GM19438 (cell line): ENCODE results near the gene SRSF9.
A peak's percentile ranks its signal among the peaks of the same experiment; 100 is the strongest.
"Not testable (repeated sequence)": the region's sequence is repeated elsewhere in the genome, so short reads cannot be mapped to it uniquely, and the experiment has no call there.

Source experiments
- ATAC-seq: cut with Tn5 transposase; IDR thresholded peaks from one replicate; pipeline ENCODE4 v1.9.1; 2021; ENCODE audit warnings: low read depth; ENCODE audit not compliant: unreplicated experiment

SRSF9 gene

DNA sequence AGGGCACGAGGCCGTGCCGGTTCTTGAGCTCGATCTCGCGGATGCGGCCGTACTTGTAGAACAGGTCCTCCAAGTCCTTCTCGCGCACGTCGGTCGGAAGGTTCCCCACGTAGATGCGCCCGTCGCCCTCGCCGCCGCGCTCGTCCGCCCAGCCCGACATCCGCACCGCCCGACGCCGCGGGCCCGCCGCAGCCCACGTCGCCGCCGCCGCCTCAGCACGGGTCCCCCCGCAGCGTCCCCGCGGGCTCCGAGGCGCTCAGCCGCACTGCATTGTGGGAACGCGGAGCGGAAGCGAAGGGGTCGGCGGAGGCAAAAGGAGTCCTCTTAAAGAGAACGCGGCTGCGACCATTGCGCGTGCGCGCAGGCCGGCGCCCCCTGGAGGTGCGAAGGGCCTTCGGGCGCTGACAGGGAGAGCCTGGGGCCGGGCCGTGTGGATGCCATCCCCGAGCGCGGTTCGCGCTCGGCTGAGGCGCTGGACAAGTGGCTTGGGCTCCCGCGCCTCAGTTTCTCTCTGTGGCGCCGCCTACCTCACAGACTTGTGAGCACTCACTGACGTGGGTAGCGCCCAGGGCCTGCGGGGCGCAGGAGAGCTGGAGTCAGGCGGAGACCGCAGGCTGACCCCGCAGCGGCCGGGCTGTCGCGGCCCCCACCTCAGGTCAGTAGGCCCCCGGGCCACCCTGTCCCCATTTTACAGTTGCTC, at the start of gene SRSF9:
SRSF9 (minus strand) TSS at position 299 of the 700 bp plus-strand sequence; CDS start at position 160, 139 bp downstream.
- ATAC-seq = peak; percentile 83

GRCh38 chr12:120519324-120519723, 49.8 kb upstream of the SRSF9 start:
- not testable (repeated sequence) for ATAC-seq

GRCh38 chr12:120515496-120515895, 45.9 kb upstream of the SRSF9 start:
- no peak for ATAC-seq

DNA sequence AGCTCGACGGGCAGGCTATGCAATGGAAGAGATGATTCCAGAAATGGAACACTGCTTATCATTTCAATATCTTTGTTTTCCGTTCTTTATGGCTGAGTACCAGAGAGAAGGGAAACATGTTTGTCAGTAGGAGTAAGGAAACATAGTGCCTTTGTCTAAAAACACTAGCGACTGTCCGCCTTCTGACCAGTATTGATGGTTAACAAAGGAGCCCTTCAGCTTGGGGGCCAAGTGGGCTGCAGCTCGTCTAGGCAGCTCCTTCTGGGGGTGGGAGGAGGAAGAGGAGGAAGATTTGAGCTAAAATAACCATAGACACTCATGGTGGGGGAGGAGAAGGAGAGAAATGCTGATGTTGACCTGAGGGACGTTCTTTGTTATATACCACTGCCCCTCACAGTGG, 44.5 kb upstream of the SRSF9 start:
- no peak for ATAC-seq

- no peak for ATAC-seq
These were observed 39.0 kb upstream of the SRSF9 start for GRCh38 chr12:120508537-120508936.

GRCh38 chr12:120504587-120504986, 35.0 kb upstream of the SRSF9 start:
- no peak for ATAC-seq

DNA sequence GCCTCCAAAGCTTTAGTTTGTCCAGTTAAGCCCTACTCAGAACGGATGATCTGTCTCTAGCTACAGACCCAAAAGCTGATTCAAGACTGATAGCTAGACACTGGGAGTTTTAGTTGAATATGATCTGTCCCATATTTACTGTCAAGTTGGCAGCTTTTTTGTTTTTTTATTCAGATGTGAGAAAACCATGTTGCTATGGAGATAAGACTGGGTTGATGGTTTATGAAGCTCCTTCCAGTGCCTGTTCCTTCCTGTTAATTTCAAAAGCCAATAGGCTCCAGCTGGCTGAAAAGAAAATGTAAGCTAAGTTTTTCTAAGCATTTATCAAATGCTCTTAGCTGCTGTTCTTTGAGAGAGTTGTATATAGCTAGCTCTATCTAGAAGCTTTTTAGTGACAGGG, 31.0 kb upstream of the SRSF9 start:
- no peak for ATAC-seq

DNA sequence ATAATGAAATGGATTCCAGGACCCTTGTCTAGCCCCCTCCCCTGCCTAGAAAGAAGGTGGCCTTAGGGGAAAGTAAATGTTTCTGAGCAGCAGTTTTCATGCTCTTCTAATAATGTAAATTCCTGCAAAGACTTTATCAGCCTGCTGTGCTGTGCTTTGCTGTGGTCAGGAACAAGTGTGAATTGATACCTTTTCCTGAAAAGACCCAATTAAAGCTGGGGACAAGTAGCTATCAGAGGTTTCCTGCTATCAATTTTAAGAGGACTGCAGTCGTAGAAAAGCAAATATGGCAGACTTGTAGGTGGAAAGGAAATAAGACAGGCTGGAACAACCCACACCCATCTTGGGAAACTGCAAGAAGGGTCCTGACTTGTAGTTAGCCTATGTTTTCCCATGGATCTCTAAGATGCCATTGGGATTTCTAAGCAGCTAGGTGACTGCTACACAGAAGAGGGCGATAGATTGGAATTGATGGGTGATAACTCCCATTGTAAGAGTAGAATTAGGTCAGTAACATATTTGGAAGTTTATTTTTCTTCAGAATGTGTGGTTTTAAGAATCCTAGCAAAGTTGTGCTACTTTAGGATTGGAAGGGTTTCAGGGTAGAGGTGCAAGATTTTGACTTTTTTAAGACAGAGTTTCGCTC, 29.4 kb upstream of the SRSF9 start:
- ATAC-seq = no peak

GRCh38 chr12:120497524-120498150, 28.1 kb upstream of the SRSF9 start:
- ATAC-seq = no peak

DNA sequence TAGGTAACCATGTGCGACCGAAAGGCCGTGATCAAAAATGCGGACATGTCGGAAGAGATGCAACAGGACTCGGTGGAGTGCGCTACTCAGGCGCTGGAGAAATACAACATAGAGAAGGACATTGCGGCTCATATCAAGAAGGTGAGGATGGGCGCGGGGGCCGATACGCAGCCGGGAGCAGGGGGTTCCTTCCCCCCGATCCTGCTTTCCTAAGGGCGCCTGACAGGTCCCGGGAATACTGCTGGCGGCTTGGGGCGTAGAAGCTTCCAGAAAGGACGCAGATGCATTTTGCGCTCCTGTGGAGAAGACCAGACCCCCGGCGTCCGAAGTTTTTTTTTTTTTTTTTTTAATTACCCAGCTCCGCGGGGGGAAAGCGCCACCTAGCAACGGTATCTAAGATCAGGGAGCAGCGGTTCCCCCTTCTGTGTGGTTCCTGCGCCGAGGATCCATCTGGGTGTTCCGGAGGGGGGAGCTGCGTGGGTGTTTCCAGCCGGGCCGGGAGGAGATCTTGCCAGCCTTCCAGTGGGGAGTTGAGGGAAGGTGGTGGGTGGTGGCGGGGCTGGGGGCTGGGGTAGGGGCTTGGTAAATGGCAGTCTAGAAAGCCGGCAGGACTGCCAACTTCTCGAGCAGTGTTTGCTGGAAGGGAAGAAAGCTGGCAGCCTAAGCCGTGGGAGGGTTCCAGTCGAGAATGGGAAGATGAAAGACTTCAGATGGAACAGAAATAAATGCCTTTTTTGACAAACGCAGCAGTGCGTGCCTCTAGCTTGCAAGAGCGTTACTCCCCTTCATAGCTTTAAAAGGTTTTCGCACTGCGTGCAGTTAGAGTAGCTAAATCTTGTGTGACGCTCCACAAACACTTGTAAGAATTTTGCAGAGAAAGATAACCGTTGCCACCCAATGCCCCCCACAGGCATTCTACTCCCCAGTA, 27.1 kb upstream of the SRSF9 start:
- peak; percentile 21 for ATAC-seq

DNA sequence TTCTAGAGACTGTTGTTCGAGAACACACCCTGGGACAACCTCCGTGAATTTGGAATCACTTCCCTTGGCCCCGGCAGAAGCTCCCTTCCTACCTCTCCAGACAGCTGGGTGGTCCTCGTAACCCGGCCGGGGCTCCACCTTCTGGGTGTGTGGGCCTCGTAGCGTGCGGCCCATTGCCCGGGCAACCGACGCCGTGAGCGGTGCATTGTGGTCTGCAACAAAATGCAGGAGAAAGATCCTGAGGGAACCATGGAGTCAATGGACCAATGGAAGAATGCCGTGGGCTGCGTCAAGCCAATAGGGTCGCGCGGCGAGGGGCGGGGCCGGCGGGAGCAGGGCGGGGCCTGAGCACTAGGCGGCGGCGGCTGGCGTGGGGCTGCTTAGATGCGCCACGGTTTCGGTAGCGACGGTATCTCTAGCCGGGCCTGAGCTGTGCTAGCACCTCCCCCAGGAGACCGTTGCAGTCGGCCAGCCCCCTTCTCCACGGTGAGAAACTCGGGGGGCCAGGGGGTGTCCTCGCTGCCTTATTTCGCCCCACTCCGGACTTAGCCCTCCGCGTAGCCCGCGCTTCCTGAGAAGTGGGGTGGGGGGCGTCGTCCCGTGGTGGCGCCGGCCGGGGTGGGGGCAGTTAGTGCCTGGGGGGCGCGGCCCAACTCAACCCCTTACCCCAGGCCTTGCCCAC, 26.3 kb upstream of the SRSF9 start, which contains the start of gene DYNLL1:
DYNLL1 (plus strand) TSS at position 383 of the 682 bp plus-strand sequence. CDS start 309 bp downstream, outside the sequence.
- peak; percentile 95 for ATAC-seq

- ATAC-seq = peak; percentile 9
These were observed 25.7 kb upstream of the SRSF9 start for GRCh38 chr12:120495186-120495730.

GRCh38 chr12:120490833-120491512, 21.4 kb upstream of the SRSF9 start:
- ATAC-seq = no peak

DNA sequence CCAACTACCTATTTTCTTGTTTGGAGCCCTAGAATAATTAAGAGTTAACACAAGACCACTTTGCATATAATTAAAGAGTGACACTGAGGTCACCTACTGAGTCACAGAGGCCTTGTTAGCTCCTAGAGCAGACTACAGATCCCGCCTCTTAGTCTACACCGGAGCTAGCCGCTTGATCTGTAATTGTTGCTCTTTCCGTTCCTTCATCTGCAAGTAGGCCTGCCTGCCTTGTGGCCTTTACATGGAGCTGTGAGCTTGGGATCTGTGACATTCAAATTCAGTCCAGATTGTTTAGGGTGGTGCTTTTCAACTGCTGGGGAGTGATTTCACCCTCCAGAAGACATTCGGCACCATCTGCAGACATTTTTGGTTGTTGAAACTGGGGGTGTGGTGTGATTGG, 20.8 kb upstream of the SRSF9 start:
- ATAC-seq = no peak

DNA sequence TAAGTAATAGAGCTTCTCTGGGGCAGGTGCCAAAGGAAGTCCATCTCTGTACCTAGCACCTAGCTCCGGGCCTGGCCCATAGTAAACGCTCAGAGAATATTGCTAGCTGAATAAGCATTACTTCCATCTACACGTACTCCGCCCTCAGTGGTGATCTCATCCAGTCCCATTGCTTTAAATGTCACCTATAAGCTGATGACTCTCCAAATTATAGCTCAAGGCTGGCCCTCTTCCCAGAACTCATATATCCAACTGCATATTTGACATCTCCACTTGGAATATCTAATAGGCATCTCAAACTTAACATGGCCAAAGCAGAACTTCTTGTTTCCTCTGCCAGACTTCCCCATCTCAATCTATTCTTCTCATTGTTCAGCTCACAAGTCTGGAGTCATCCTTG, 19.5 kb upstream of the SRSF9 start:
- ATAC-seq = no peak

GRCh38 chr12:120488057-120488640, 18.6 kb upstream of the SRSF9 start:
- no peak for ATAC-seq

DNA sequence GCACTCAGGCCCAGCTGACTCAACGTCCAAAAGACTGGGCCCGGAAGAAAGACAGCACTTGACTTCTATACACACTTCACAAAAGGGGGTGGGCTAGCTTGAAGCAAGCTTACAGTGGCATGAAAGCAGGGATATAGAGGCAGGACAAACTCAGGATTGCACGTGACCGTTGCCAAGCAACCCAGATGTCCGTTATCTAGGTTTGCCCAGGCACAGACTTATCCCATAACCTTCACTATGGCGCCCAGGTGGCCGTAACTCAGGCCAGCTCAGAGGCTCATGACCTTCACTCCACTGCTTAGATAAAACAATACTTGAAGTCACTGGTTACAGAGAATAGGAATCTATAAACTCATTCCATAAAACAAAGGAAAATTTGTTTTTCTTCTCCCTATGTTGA, 18.0 kb upstream of the SRSF9 start:
- ATAC-seq = not testable (repeated sequence)

DNA sequence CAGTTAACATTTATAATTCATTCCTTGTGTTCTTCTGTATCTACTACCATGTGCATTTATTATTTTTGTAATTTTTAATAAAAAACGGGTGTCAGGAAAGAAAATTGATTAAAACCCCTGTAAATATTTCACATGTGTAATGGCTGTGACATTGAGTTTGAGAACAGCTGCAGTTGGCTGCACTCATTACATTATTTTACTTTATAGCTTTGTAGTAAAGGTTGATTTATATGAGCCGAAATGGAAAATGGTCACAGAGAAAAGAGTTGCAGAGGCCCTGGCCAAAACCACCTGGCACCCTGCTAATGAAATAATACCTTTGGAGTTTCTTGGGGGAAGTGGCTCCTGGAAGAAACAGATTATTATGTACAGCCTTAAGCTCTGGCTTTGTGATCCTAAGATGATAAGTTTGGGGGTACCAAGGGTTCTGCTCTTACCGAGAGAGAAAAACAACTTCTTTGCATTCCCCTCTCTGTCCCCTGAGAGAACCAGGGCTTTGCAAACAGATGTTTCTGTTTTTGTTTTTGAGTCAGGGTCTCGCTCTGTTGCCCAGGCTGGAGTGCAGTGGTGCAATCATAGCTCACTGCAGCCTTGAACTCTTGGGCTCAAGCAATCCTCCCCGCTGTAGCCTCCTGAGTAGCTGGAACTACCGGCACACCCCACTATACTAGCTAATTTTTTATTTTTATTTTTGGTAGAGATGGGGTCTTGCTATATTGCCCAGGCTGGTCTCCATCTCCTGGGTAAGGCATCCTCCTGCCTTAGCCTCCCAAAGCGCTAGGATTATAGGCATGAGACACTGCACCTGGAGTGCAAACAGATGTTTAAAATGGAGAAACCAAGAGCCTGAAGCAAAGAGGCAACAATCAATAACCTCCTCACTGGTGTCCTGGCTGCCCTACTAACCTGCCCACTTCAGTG, 16.7 kb upstream of the SRSF9 start:
- no peak for ATAC-seq
